GM21723 (cell line): Measurements from ENCODE around the gene CASTOR2.
"Not testable (repeated sequence)": the region's sequence is repeated elsewhere in the genome, so short reads cannot be mapped to it uniquely, and the experiment has no call there.

Source experiments
- ATAC-seq: cut with Tn5 transposase; IDR thresholded peaks from one replicate; pipeline ENCODE4 v1.9.1; 2021; ENCODE audit warnings: mild to moderate bottlenecking, moderate library complexity; ENCODE audit not compliant: unreplicated experiment

The CASTOR2 gene

GRCh38 chr7:74964511-74965119 lies at the start of gene CASTOR2:
Gene CASTOR2 (plus strand): TSS chr7:74964705. CDS start chr7:74964986, 281 bp downstream.
- peak; percentile 87 for ATAC-seq

- not testable (repeated sequence) for ATAC-seq
These were observed 42.1 kb upstream of the CASTOR2 start for GRCh38 chr7:74922321-74922890.

GRCh38 chr7:74923644-74924043 lies 40.9 kb upstream of the CASTOR2 start:
- not testable (repeated sequence) for ATAC-seq

GRCh38 chr7:74926968-74927367 lies 37.5 kb upstream of the CASTOR2 start:
- not testable (repeated sequence) for ATAC-seq

DNA sequence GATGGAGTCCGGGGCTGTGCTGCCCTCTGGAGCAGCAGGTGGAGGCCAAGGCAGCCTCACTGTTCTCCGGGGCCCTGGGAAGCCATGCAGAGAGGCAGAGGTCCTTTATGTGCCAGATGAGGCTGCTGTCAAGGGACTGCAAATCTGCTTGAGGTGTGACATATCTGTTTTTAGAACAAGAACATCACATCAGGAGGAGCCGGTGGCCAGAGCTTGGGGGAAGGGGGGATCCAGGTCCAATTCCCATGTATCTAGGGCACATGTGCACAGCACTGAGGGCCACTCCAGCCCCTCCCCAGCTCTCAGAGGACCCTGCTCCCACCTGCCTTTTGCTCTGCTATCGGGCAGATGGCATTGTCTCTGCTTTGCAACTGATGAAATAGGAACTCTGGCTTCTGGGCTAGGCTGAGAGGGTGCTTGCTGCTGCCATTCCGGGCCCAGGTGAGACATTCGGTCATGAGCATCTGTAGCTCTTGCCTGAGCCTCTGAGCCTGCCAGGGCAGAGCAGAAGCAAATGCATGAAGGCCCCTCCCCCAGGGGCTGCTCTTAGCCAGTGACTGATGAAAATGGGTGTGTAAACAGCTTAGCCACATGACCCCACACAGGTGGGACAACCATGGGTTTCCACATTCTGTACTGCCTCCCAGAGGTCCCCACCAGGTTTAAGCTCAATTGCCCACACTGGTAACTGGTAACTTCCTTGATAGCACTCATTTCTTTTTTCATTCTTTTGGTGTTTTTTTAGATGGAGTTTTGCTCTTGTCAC lies 32.8 kb upstream of the CASTOR2 start:
- not testable (repeated sequence) for ATAC-seq

DNA sequence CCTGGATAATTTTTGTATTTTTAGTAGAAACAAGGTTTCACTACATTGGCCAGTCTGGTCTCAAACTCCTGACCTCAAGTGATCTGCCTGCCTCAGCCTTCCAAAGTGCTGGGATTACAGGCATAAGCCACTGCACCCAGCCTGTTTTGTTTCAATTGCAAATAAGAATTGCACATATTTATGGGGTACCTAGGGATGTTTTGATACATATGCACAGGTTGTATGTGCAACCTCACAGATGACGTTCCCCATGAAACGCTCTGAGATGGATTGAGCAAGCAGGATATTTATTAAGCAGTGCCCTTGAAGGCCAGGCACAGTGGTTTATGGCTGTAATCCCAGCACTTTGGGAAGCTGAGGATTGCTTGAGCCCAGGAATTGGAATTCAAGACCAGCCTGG lies 25.1 kb upstream of the CASTOR2 start:
- not testable (repeated sequence) for ATAC-seq

GRCh38 chr7:74941302-74942069 lies 23.0 kb upstream of the CASTOR2 start:
- ATAC-seq = not testable (repeated sequence)

DNA sequence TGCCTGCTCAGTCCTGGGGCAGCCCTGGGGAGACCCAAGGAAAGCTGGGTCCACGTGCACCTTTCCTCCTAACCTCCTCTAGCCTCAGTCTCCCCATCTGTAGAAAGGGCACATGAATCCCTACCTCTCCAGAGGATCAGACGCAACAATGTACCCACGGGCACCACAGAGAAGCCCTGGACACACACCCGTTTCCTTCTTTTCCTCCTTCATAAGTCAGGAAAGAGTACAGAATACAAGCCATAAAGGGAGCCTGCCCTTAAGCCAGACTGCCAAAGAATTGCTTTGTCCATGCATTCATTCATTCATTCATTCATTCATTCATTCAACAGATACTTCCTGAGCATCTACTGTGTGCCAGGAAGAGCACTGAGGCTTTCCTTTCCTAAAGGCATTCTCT lies 20.6 kb upstream of the CASTOR2 start:
- not testable (repeated sequence) for ATAC-seq

DNA sequence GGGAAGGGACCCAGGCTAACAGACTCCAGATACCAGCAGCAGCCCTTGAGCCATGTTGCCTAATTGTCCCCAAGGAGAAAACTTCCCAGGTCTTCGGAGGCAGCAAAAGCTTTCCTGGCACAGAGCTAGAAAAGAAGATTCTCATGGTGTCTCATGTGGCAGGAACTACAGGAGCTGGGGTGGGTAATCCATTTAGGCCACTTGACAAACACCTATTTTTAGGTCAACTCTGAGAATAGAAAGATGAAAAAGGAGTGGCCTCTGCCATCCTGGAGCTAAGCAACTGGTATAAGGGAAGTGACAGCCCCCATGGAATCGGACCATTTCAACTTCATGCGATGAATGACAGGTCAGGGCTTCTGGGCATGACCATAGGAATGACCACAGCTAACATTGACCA lies 16.8 kb upstream of the CASTOR2 start:
- not testable (repeated sequence) for ATAC-seq

DNA sequence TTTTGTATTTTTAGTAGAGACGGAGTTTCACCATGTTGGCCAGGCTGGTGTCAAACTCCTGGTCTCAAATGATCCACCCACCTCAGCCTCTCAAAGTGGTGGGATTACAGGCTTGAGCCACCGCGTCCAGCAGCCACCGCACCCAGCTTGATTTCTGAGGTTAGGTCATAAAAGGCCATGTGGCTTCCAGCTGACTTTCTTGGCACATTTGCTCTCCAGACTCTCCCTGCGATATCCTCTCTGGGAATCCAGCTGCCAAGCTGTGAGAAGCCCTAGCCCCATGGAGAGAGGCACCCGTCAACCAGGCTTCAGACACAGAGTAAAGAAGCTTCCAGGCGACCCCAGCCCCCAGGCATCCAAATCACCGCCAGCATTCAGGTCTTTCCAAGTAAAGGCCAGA lies 10.7 kb upstream of the CASTOR2 start:
- ATAC-seq = not testable (repeated sequence)

DNA sequence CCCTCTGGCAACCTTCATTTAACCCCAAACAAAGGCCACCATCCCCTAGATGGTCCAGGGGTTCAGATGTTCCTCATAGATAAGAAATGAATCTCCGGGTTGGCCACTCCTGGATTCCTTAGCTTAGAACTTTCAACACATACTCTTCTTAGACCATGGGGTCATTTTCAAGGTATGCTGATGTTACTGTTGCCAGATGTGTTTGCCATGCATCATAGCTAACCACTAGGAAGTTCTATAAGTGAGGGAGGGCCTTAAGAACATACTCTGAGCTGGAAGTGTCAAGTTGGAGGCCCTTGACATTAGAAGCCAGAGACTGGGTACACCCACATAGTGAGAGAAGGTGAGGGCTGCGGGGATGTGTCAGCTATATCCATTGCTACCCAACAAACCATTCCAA lies 6.2 kb upstream of the CASTOR2 start:
- ATAC-seq = not testable (repeated sequence)

- ATAC-seq = not testable (repeated sequence)
These were observed 598 bp upstream of the CASTOR2 start for GRCh38 chr7:74963704-74964510.

- not testable (repeated sequence) for ATAC-seq
These were observed 1.8 kb downstream of the CASTOR2 start for GRCh38 chr7:74966208-74966854.

DNA sequence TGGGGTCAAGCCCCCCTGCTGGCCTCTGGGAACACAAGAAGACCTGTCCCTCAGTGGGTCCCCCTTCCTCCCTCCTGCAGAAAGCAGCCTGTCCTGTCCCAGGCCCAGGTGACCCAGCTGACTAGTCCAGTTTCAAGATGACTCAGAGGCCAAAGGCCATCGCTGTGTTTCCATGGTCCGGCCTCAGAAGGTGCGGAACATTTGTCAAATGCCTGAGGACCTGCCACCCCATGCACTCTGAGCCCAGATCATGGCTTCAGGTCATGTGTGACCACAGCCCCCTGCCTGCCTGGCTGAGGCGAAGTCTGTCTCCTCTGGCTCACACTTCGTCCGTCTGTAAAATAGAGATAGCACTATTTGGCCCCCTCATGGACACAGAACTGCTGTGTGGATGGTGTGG lies 2.4 kb downstream of the CASTOR2 start:
- ATAC-seq = not testable (repeated sequence)

GRCh38 chr7:74971431-74971830 lies 6.9 kb downstream of the CASTOR2 start:
- ATAC-seq = not testable (repeated sequence)

DNA sequence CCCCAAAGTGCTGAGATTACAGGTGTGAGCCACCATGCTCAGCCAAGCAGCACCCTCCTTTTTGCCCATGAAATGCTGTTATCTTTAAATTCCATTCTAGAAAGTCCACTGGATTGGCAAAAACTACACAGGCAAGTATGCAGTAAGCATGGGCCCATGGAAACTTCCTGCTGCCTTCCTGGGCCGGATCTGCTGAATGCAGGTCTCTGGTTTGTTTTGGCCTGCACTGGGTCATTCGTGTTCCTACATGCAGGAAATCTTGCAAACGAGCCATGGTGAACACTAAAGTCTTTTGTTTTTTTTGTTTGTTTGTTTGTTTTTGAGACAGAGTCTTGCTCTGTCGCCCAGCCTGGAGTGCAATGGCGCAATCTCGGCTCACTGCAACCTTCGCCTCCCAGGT lies 7.9 kb downstream of the CASTOR2 start:
- ATAC-seq = not testable (repeated sequence)

DNA sequence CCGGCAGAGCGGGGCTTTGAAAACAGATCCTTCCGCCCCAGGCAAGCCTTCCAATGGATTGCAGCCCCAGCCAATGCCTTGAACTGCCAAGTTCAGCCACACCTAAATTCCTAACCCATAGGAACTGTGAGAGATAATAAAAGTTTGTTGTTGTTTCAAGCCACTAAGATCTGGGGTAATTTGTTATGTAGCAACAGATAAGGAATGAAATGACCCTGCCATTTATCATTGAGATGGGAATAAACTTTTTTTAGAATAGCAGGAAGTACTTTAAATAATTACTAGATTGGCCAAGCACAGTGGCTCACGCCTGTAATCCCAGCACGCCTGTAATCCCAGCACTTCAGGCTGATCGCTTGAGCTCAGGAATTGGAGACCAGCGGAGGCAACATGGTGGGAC lies 11.5 kb downstream of the CASTOR2 start:
- ATAC-seq = not testable (repeated sequence)

GRCh38 chr7:74977523-74977922 lies 13.0 kb downstream of the CASTOR2 start:
- not testable (repeated sequence) for ATAC-seq

- ATAC-seq = not testable (repeated sequence)
These were observed 23.9 kb downstream of the CASTOR2 start for GRCh38 chr7:74988436-74988835.

DNA sequence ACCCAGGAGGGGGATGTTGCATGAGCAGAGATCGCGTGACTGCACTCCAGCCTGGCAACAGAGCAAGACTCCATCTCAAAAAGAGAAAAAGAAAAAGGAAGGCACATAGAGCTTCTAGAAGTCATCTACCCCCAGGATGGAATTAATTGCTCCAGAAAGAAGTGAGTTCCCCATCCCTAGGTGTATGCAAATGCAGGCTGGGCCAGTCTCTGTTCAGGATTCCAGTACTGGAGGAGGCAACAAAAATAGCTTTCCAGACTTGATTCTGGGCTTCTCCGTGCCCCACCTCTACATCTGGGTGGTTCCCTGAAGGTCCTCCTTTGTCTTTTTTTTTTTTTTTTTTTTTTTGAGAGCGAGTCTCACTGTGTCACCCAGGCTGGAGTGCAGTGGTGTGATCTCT lies 28.6 kb downstream of the CASTOR2 start:
- no peak for ATAC-seq
